Heart left ventricle (tissue), 13 donors: ENCODE results near the gene SNCG.
"Not testable (repeated sequence)": the region's sequence is repeated elsewhere in the genome, so short reads cannot be mapped to it uniquely, and the experiment has no call there.

Source experiments
- CTCF ChIP-seq, 12 donors: fragments of 200-600 bp; sonication (generic) in 4 of 12; IDR thresholded peaks; one replicate each; pipeline versions ENCODE4 v1.5.0 to v1.8.0; 2018 to 2022; ENCODE audit warnings: antibody characterized with exemption in 12 of 12, mild to moderate bottlenecking in 5 of 12
- POLR2A ChIP-seq, 2 donors: fragments of 450-650 bp; IDR thresholded peaks; one replicate each; pipeline ENCODE4 v1.6.1; 2017; ENCODE audit warnings: antibody characterized with exemption in 2 of 2, mild to moderate bottlenecking in 2 of 2, moderate library complexity in 2 of 2
- donor health status: ischemic (EF 13 %, LVEDD 7.1; RV severe dilation, severe dysfunction).
- donor health status: DM: no; HTN: yes; CAD: no.
- donor health status: DM: no; HTN: no; CAD: no.
- donor health status: ischemic (EF 25% LVEDD 6.9; RV normal size, moderate dysfunction).
- donor health status: ischemic (EF 25% LVEDD 5.7; RV mildly dilated, moderate dysfunction).
- donor health status: ischemic (EF 35%, LVEDD 5.7; RV mildly dilated, moderate dysfunction).
- donor health status: nonischemic (EF 11% LVEDD 7.7; RV severe dilation, severe dysfunction).
- donor health status: DM: yes; HTN: yes; CAD: no.
- donor health status: PGD.
- donor health status: ischemic (EF 29% LVEDD 5.4; RV normal size, mild dysfunction).
- donor health status: nonischemic (EF 23%, LVEDD 6.1; RV moderate dilation, normal function).

GRCh38 chr10:86999802-87000403, 41.5 kb downstream of the SNCG start:
- not testable (repeated sequence) for TF ChIP-seq CTCF, POLR2A (IDR thresholded peaks at IDR 0.05)
